ENCODE results near the gene PPM1H. TPM values are rescaled to one million over a fixed set of nuclear protein-coding genes. Genes with fewer than 3 reads are reported as not detected.

Gene PPM1H
- total RNA-seq, 2 donors from 2014 or later, result 46.4 to 74.4 TPM

DNA sequence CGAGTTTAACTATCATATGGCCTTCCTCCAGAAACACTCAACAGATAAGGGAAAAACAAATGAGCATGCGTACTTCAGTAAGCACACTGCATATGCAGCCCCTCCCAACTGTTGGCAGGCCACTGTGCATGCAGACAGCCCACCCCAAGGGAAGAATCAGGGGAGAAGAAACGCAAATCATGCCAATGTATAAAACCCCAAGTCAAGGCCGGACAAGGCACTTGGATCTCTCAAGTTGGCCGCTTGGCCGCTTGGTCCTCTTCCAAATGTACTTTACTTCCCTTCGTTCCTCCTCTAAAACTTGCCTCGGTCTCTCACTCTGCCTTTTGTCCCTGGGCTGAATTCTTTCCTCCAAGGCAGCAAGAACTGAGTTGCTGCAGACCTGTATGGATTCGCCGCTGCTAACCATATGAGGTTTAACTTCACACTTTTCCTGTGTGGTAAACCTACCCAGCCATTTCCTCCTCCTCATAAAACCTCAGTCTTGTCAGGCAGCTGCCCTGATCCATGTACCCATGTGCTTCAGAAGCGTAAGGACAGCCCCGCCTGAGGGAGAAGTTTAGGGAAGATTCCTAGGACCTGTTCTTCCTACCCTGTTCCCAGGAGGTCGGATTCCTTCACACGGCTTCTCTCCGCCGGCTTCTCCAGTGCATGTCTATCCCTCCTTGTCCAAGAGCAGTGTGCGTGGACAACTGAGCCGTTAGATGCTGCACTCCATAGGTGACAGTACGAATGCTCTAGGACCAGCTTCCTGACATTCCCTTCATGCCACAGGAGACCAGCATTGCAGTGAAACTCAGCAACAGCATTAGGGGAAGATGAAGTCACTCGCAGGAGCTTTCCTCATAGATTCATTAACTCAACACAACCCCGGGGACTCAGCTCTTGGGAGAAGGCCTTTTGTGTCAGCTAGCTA, 280.4 kb downstream of the PPM1H start:
- Histone ChIP-seq H3K9ac (ENCODE audit: extremely low read depth, low read length, poor library complexity, severe bottlenecking) (peak overlapping the region; percentile 55), H3K36me3 (ENCODE audit: control insufficient read depth, insufficient read depth, low read length) (peaks cover 5% of the 10 kb centered on the region), H3K4me1 (ENCODE audit: control insufficient read depth, insufficient read depth, low read length) (peaks cover 34% of the 10 kb centered on the region), H3K4me3 (ENCODE audit: low read length) (no peak overlapping the region), H3K9me3 (ENCODE audit: control insufficient read depth, low read length) (peaks cover 16% of the 10 kb centered on the region), H3K27ac (ENCODE audit: low read depth, low read length) (peak overlapping the region; percentile 84), H3K27me3 (ENCODE audit: control insufficient read depth, insufficient read depth, low read length, poor library complexity, severe bottlenecking) (no peaks in the 10 kb centered on the region)
- DNase-seq, result peak; percentile 78
- H3K27me3 Mint-ChIP-seq (ENCODE audit: insufficient read depth), result no peaks in the 10 kb centered on the region
- peak overlapping the region; percentile 93 for H3K27ac Mint-ChIP-seq
- peaks cover 15% of the 10 kb centered on the region for H3K36me3 Mint-ChIP-seq (ENCODE audit: low read depth)
- H3K4me3 Mint-ChIP-seq, result peak overlapping the region; percentile 16
- 81 to 85% methylated on average over 21 of the region's 21 CpGs for WGBS, 2 experiments (ENCODE audit: insufficient coverage in 1 of 2, insufficient read length in 1 of 2)
- no peak for TF ChIP-seq CTCF (conservative IDR thresholded peaks at IDR 0.05)
- peaks cover 76% of the 10 kb centered on the region for H3K4me1 Mint-ChIP-seq
- peaks cover 8% of the 10 kb centered on the region for H3K9me3 Mint-ChIP-seq

DNA sequence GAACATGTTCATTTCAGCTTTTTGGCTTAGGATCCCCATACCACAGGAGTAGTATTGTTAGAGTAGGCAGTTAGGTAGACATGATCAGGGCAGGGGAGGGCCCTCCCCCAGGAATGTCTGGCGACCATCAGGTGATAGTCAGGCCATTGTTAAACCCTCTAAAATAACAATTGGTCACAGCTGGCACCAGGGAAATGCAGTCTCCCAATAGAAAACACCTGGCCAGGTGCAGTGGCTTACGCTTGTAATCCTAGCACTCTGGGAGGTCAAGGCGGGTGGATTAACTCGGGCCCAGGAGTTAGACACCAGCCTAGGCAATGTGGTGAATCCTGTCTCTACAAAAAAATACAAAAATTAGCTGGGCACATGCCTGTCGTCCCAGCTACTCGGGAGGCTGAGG, 281.2 kb downstream of the PPM1H start:
- H3K4me3 ChIP-seq (ENCODE audit: low read length), result no peak overlapping the region
- peaks cover 15% of the 10 kb centered on the region for H3K36me3 Mint-ChIP-seq (ENCODE audit: low read depth)
- peaks cover 16% of the 10 kb centered on the region for H3K9me3 ChIP-seq (ENCODE audit: control insufficient read depth, low read length)
- H3K27me3 ChIP-seq (ENCODE audit: control insufficient read depth, insufficient read depth, low read length, poor library complexity, severe bottlenecking), result no peaks in the 10 kb centered on the region
- H3K27me3 Mint-ChIP-seq (ENCODE audit: insufficient read depth), result no peaks in the 10 kb centered on the region
- peaks cover 33% of the 10 kb centered on the region for H3K4me1 ChIP-seq (ENCODE audit: control insufficient read depth, insufficient read depth, low read length)
- WGBS, 2 experiments (ENCODE audit: insufficient coverage in 1 of 2, insufficient read length in 1 of 2), result 9 to 50% methylated on average over 3 to 6 of the region's 6 CpGs
- peak overlapping the region; percentile 62 for H3K9ac ChIP-seq (ENCODE audit: extremely low read depth, low read length, poor library complexity, severe bottlenecking)
- peak; percentile 98 for DNase-seq
- H3K4me1 Mint-ChIP-seq, result peaks cover 72% of the 10 kb centered on the region
- peak overlapping the region; percentile 62 for H3K27ac ChIP-seq (ENCODE audit: low read depth, low read length)
- H3K4me3 Mint-ChIP-seq, result peak overlapping the region; percentile 16
- H3K36me3 ChIP-seq (ENCODE audit: control insufficient read depth, insufficient read depth, low read length), result peaks cover 5% of the 10 kb centered on the region
- peaks cover 8% of the 10 kb centered on the region for H3K9me3 Mint-ChIP-seq
- H3K27ac Mint-ChIP-seq, result peak overlapping the region; percentile 93
- no peak for TF ChIP-seq CTCF (conservative IDR thresholded peaks at IDR 0.05)

- H3K27ac Mint-ChIP-seq, result peak overlapping the region; percentile 93
- peaks cover 5% of the 10 kb centered on the region for H3K36me3 ChIP-seq (ENCODE audit: control insufficient read depth, insufficient read depth, low read length)
- H3K9me3 Mint-ChIP-seq, result peaks cover 8% of the 10 kb centered on the region
- H3K4me1 ChIP-seq (ENCODE audit: control insufficient read depth, insufficient read depth, low read length), result peaks cover 29% of the 10 kb centered on the region
- peaks cover 18% of the 10 kb centered on the region for H3K36me3 Mint-ChIP-seq (ENCODE audit: low read depth)
- H3K27me3 ChIP-seq (ENCODE audit: control insufficient read depth, insufficient read depth, low read length, poor library complexity, severe bottlenecking), result no peaks in the 10 kb centered on the region
- DNase-seq, result no peak
- no peak overlapping the region for H3K4me3 ChIP-seq (ENCODE audit: low read length)
- H3K9ac ChIP-seq (ENCODE audit: extremely low read depth, low read length, poor library complexity, severe bottlenecking), result peak overlapping the region; percentile 62
- peak overlapping the region; percentile 16 for H3K4me3 Mint-ChIP-seq
- peaks cover 68% of the 10 kb centered on the region for H3K4me1 Mint-ChIP-seq
- H3K27me3 Mint-ChIP-seq (ENCODE audit: insufficient read depth), result no peaks in the 10 kb centered on the region
- H3K27ac ChIP-seq (ENCODE audit: low read depth, low read length), result peak overlapping the region; percentile 62
- 49 to 50% methylated on average over 2 to 3 of the region's 3 CpGs for WGBS, 2 experiments (ENCODE audit: insufficient coverage in 1 of 2, insufficient read length in 1 of 2)
- peaks cover 16% of the 10 kb centered on the region for H3K9me3 ChIP-seq (ENCODE audit: control insufficient read depth, low read length)
- no peak for TF ChIP-seq CTCF (conservative IDR thresholded peaks at IDR 0.05)
Observed at GRCh38 chr12:62653304-62653703, 281.6 kb downstream of the PPM1H start.

Measured in endodermal cell (in vitro differentiated cells).